DMS153 treated with DMSO at 0.1 percent for 48 hours (cell line): ENCODE results near the gene OGG1.

ENCODE experiments used
- DNase-seq: peaks from one replicate; lab custom pipeline; 2025; ENCODE audit not compliant: unreplicated experiment; lab: John Stamatoyannopoulos, UW

OGG1 gene

DNA sequence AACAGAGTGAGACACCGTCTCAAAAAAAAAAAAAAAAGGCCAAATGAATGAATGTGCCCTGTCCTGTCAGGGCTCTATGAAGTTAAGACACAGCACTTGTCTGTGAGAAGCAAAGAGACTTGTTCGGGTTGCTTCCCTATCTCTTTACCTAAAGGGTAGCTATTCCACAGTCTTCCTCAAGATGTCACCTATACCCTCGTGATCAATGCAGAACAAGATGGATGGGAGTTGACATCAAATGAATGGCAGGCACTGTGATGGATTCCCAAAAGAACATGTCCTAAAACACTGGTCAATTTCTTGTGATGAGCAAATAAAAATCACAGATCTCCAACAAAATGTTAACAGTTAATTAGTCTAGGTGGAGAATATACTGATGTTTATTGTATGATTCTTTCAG, 33.0 kb downstream of the OGG1 start:
- no peak for DNase-seq

DNA sequence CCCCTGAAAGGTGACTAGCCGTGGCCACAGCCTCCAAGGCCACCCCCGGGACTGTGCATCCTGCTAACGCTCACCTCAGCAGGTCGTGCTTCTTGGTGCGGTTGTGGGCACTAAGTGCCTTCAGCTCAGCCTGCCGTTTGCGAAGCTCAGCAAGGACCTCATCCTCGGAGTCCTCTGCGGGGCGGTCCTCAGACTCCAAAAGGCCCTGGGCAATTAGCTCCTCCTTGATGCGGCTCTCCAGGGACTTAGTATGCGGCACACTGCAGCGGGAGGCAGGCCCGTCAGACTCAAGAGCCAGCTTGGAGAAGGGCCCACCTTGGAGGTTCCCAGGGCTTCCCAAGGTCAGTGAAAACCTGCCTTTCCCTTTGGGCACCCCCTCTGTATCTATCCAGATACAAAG, 34.2 kb downstream of the OGG1 start:
- DNase-seq: no peak

DNA sequence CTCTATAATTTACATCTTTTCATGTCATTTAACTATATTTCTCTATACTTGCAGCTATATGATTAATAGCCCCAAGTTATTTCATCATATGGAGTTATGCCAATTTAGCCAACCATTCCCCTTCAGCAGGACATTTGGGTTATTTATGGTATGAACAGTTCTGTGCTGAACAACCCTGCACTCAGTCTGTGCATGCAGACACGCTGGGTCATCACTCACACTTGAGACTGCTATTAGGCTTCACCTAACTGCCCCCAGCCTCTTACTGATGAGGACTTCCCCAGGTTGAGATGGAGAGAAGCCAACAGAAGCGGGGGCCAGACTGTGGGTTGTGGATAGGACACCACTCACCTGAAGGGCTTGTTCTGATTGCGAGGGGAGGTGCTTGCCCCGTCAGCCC, 35.2 kb downstream of the OGG1 start:
- DNase-seq: no peak

DNA sequence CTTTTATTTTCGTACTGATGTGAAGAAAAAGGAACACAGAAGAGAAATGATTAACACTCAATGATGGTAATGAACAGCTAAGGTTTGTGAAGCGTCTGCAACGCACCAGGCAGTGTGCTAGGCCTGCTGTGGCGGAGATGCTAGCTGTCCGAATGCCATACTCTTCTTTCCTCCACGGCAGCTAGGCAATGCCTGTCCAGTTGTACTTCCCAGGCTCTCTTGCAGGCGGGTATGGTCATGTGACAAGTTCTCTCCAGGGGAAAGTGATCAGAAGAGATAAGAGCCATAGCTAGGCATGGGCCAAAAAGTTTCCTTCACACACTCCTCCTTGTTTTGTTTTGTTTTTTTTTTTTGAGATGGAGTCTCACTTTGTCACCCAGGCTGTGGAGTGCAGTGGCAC, 35.9 kb downstream of the OGG1 start:
- no peak for DNase-seq

DNA sequence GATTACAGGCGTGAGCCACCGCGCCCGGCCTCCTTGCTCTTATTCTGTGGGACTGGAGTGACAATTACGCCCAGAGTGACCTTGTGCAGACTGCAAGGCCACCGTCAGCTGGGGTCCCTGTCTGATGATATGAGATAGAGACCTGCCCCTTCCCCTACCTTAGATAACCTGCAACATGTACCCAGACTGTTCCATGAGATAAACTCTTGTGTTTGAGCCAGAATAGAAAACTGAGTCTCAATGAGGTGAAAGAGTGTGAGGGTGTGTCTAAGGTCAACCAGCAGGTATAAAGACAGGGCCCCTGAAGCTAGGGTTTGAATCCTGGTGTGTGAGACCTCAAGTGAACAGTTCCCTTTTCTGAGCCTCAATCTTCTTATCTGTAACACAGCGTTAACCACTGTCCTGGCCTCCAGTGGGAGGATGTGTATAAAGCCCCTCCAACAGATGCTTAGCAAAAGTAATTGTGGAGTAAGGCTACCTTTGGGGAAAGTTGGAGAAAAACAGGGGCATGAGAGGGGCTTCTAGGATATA, 36.5 kb downstream of the OGG1 start:
- DNase-seq: no peak

DNA sequence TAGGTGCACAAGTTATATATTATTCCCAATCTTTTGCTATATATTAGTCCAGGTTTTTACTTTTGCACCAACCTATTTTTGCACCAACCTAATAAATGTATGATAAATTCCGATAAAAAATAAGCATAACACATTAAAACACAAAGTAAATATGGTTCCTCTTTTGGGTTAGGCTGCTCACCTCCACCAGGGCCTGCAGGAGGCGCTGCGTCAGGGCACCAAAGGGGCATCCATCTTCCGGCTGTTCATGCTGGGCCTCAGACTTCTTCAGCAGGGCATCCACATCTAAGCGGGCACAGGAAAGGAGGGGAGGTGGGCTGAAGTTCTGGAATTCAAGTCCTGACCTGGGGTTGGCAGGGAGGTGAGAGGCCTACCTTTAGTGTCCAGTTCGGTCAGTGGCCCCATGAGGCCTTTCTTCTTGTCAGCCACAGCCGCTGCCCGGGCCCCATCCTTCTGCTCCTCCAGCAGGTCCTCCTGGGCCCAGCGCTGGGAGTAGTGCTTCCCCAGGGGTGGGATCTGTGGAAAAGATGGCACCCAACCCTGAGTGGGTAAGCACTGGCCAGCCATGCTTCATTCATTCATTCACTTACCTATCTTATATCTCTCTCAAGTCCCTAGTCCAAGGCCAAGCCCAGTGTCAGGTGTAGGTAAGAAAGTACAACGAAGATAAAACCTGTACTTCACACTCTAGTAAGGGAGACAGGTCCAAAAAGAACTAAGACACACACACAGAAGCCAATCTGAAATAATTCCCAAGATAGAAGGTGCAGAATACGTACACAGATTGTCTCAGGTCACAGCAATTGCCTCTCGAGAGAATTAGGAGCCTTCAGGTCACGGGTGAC, 37.3 kb downstream of the OGG1 start:
- no peak for DNase-seq

DNA sequence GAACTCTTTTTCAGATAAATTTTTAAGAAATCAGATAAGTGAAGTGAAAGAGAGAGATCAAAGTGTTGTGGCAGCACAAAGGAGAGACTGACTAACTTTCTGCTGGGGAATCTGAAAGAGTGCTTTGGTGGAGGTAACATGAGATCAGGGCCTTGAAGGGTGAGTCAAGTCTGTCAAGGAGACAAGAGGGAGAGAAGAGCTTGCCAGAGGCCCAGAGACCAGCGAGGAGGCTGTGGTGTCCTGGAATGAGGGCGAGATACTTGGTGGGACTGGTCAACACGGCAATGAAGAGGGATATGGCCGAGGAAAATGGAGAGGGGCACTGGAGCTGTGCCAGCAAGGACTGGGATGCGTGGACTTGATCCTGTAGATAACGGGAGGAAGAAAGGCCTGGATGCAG, 38.0 kb downstream of the OGG1 start:
- DNase-seq: no peak

DNA sequence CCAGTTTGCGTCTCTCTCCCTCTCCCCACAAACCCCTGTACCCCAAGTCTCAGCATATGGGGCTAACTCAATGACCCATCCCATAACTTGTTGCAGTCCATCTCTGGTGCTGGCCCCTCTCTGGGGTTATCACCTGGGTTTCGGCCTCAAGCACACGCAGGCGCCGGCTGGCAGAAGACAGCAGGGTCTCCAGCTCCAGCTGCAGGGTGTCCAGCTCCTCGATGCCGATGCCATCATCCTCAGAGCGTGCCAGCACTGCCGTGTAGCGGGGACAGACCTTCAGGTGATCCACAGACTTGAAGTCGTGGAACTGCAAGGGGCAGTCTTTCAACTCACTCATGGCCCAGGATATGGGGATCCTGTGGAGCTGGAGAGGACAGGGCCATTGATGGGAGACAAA, 41.4 kb downstream of the OGG1 start:
- no peak for DNase-seq

DNA sequence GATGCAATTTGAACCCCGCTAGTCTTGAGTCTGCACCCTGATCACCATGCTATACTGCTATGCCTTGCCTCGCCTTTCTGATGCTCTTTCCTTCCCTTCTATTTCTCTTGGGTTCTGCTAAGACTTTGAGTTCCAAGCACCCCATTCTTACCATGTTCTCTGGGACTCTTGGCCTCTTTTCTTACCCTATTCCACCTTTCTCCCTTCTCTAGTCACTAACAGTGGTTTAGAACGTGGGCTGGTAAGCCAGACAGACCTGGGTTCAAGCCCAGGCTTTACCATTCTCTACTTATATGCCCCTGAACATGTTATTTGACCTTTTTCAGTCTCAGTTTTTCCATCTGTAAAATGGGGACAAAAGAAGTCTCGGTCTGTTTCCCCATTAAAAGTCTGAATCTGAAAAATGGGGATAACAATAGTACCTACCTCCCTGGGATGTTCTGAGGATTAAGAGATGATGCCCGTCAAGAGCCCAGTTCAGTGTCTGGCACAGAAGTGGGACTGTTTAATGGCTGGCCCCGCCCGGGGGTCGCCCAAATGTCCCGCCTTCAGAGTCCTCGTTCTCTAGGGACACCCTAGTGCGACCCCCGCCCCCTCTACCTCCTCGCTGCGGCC, 42.1 kb downstream of the OGG1 start:
- DNase-seq: no peak

DNA sequence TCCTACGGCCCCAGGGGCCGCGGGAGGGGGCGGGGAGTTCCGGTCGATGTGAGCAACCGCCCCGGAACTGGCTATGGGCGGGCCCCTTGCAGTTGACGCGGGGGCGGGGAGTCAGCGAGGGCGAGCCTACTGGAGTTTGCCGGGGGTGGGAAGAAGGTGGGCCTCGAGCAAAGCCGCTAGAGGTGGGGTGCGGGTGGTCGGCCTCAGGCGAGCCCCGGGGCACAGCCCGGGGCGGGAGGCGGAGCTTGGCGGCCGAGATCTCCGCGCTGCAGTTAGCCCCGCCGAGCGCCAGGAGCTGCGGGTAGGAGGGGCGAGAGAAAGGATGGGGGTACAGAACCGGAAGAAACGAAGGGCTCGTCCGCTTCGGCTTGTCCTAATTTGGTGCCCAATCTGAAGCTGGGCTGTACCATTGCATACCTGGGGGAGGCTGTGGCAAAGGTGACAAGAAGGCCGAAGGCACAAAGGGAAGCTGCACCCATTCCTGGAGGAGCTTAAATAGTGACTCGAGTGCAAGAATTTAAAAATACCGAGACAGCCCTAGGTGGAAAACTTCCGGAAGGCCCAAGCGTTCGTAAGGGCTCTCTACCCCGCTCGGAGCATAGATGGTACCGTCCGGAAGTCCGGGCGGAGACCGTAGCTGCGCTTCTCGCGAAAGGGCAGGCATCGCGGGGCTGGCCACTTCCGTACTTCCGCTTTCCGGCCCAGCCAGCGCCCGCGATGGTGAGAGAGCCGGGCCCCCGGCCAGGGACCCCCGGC, 42.8 kb downstream of the OGG1 start, which contains the start of the genes ARPC4 and TADA3:
TSS of gene ARPC4 (plus strand) at position 678 of the 756 bp plus-strand sequence. CDS start at position 718, 40 bp downstream.
TSS of gene TADA3 (minus strand) at position 69 of the 756 bp plus-strand sequence. CDS start 1,007 bp downstream, outside the sequence.
- peak; percentile 78 for DNase-seq

DNA sequence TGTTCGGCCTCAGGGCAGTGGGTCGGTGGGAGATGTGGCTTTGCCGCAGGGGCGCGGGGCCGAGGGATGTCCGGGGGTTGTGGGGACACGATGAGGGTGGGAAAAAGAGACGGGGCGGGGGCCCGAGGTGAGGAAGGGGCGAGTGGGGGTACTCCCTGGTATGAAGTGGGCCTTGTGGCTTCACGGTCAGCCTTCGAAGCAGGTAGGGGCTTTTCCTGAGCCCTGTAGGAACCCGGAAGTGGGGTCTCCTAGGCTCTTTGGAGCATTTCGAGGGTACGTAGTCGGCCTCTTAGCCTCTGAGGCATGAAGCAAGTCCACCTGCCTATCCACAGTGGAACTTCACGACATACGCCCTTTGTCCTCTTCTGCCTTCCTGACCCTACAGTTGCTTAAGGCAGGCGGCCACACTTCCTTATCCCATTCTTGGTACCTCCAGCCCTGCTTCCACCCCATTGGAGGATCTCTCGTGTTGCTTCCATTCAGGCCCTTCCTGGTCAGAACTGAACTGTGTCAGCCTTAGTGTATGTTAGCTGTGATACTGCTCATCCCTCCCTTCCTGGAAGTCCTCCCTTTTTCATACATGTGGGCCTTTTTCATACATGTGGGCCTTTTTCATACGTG, 43.5 kb downstream of the OGG1 start:
- no peak for DNase-seq

DNA sequence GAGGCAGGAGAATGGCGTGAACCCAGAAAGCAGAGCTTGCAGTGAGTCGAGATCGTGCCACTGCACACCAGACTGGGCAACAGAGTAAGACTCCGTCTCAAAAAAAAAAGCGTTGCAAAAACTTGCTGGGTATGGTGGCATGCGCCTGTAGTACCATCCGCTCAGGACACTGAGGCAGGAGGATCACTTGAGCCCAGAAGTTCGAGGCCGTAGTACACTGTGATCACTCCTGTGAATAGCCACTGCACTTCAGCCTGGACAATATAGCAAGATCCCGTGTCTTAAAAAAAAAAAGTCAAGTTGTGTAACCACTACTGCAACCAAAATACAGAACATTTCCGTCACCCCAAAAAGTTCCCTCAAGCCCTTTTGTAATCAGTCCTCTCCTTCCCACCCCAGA, 44.6 kb downstream of the OGG1 start:
- no peak for DNase-seq

DNA sequence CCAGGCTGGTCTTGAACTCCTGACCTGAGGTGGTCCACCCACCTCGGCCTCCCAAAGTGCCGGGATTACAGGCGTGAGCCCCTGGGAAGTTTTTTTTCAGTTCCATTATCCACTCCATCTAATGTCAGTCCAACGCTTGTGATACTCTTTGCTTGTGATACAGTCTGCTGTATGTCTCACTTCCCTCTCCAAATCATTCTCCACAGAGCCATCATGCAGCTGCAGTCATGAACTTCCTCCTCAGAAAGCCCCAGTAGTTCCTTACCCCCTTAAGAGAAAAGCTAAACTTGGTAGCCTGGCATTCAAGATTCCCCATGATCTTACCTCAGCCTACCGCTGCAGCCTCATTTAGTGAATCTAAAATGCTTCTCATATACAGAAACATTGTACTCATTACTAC, 45.5 kb downstream of the OGG1 start:
- DNase-seq: no peak

DNA sequence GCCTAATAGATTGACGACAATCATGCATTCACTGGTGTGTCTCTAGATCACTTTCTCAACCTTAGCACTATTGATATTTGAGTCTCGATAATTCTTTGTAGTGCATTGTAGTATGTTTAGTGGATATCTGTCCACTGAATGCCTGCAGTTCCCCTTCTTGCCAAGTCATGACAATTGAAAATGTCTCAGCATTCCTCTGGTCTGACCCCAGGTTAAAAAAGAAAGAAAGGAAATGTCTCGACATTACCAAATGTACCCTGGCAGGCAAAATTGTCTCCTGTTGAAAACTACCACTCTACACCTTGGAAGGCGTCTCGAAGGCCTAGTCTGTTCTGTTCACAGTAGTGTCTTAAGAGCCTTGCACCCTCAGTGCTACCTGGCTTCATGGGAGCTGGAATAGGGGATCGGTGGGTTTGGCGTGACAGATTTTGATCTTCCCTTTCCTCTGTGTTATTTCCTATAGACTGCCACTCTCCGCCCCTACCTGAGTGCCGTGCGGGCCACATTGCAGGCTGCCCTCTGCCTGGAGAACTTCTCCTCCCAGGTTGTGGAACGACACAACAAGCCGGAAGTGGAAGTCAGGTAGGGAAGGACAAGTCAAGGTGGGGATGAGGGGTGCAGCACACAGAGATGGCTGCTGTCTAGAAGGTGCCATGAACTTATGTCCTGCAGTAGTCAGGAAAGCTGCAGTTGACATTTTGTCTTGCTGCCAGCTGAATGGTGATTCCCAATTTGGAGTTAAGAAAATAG, 47.6 kb downstream of the OGG1 start:
- no peak for DNase-seq

DNA sequence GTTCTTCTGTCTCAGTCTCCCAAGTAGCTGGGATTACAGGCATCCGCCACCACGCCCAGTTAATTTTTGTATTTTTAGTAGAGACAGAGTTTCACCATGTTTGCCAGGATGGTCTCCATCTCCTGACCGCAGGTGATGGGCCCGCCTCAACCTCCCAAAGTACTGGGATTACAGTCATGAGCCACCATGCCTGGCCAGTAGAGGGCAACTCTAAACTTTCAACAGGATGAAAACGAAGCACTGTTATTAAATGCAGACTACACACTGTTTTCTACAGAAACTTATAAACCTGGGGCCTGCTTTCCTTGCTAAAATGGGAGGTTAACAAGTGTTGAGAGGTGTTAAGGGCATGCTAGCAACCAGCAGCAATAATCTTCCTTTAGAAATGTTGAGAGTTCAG, 50.8 kb downstream of the OGG1 start:
- DNase-seq: no peak

DNA sequence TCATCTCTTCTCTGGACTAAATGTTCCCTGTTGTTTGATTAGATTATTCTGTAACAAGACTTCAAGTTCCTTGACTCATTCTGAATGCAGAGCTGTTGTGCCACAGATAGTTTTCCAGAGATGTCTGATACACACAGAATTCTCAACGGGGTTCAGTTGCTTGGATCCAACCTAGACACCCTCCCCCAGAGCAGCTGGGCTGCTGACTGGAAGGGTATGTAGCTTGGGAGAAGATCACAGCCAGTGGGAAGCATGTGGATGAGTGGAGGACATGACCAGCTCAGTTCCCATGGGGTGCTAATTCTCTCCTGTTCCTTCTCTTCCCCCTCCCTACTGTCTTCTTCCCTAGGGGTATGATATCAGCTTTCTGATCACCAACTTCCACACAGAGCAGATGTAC, 53.7 kb downstream of the OGG1 start:
- DNase-seq: no peak

DNA sequence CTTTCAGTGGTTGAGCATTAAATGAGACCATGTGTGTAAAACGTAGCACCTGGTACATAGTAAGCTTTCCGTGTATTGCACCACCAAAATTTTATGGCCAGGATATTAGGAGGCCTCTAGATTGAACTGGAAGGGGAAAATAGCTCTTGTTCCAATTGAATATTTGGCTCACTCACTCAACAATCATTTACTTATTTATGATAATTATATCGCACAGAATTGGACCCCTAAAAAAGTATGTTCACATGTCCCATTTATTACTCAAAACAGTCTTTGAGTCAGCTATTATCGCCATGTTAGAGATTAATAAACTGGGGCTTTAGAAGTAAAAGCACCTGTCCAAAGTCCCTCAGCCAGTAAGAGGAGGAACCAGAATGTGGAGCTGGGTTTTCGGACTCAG, 55.2 kb downstream of the OGG1 start:
- no peak for DNase-seq

DNA sequence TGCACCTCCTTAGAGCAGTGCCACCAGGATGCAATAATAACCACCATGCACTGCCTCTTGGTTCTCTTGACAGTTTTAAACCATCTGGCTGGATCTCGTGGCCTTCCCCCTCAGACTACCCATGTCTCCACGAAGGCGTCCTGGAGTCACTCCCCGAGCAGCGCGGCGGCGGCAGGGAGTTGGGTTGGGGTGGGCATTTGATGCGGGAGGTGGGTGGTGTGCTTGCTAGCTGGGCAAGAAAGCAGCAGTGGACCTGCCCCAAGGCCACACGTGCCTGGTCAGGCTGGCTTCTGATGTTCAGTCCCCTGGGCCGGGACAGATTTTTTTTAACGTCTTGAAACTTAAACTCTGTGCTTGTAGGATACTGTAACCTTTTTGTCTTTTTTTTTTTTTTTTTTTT, 56.4 kb downstream of the OGG1 start:
- no peak for DNase-seq
